Limb (tissue), 2 donors: ENCODE data around the gene MAP2K2.

Experiments
- DNase-seq, 2 donors: peaks; one replicate each; pipeline ENCODE4 v3.0.0-alpha.2; 2016; ENCODE audit errors: extremely low spot score in 2 of 2

The MAP2K2 gene

DNA sequence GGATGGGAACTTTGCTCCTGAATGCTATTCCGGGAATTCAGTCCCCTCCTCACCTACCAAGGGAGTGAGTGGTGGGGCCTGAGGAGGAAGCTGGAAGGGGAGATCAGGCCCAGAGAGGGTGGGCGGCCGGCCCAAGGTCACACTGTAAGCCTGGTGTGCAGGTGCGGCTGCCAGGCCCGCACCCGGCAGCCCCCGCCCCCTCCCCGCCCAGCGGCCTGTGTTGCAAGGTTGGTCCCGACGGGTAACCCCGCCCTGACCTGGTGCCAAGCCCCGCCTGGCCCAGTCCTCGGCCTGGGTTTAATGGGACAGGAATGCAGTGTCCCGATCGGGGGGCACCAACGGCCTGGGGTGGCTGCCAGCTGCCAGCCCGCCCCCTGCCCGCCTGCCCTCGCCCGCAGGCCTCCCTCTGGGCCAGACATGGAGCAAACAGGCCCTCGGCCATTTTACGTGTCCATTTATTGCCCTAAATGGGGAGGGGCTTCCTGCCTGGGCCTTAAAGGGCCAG, 62.7 kb downstream of the MAP2K2 start:
- DNase-seq: peak in 1 of 2 donors; percentile 48

DNA sequence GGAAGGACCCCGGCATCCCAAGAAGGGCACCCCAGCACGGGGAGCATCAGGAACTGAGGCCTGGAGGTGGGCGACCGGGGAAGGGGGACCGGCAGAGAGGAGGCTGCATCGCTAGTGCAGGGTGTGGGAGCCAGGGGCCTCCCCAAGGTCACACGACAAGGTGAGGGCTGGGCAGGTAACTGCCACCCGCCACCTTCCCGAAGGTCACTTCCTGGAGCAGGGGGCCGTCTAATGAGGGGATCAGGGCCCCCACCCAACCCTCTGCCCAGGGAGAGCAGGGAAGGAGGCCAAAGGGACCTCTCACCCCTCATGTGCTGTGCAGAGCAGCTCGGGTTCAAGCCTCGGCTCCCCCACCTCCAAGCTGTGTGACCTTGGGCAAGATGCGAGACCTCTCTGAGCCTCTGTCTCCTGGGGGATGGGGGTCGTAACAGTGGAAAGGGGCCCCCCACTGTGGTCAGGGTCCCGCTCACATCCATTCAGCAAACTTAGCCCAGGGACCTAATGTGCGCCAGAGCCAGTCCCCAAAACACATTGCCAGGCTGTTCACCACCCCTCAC, 63.2 kb downstream of the MAP2K2 start:
- no peak for DNase-seq

DNA sequence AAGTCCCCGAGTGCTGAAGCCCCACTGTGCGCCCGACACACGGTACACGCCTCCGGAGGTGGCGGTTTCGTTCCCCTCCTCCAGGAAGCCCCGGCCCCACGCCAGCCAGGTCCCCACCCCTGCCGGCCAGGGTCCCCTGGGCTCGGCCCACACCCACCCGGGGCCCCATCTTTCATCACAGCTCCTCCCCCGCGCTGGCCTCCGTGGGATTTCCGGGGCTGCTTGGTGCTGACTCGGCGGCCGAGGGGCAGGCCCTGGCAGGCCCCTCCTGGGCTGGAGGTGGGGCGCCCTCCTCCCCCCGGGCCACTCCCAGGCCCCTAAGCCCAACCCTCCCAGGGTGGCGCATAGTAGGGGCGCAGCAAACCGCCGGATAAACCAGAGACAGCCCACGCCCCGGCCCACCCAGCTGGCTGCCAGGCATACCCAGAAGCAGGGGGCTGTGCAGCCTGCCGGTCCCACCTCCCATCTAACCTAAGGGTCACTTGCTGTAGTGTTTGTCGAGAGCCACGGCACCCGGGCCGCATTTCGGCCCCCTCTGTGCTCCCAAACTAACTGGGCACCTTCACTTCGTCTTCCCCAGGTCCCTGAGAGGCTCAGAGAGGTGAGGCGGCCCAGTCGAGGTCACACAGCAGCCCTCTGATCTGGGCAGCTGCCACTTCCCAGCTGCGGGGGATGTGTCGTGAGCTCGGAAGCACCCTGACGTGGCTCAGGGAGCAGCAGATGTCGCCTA, 63.9 kb downstream of the MAP2K2 start:
- no peak for DNase-seq

DNA sequence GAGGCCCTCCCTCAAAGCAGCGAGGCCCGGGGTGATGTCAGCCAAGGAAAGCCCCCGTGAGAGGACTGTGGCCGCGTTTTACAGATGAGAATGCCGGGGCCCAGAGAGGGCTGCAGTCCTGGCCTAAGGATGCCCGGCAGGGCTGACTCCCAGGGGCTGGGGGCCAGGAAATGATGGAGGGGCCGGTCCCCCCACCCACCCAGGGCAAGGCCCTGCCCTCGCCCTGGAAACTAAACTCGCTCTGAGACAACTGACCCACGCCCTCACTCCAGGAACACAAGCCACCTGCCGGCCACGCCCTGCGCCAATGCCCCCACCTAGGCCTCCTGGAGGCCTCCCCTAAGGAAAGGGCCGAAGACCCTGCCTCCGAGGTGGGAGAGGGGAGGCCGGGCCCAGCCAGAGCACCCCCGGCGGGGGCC, 64.5 kb downstream of the MAP2K2 start:
- DNase-seq: no peak

DNA sequence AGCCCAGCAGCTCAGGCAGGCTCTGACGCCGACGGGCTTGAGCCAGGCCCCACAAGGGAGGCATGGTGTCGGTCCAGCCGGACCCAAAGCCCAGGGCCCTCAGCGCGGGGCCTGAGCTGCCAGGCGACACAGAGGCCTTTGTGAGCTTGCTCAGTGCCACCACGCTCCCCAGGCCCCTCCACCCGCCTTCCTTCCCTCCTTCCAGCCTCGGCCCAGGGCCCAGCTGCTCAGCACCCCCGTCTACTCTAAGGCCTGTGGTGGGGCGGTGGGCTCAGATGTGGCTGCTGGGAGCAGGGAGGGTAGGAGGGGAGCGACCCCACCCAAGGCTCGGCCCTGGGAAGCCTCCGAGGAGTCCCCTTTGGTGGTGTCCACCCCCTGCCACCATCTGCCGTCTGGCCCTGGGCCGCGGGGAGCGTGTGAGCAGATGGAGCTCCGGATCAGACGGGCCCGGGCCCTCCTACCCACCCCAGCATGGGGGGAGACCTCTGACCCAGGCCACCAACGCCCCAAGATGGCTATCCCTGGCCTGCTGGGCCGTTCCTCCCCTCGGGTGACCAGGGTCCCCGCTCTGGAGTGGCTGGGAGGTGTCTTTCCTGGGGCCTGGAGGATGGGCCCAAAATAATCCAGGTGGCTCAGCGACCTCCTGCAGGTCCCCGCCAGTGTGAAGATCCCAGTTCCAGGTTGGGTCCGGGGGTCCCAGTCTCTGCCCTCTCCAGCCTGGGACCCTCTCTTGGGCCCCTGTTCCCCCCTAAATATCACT, 65.0 kb downstream of the MAP2K2 start:
- no peak for DNase-seq

DNA sequence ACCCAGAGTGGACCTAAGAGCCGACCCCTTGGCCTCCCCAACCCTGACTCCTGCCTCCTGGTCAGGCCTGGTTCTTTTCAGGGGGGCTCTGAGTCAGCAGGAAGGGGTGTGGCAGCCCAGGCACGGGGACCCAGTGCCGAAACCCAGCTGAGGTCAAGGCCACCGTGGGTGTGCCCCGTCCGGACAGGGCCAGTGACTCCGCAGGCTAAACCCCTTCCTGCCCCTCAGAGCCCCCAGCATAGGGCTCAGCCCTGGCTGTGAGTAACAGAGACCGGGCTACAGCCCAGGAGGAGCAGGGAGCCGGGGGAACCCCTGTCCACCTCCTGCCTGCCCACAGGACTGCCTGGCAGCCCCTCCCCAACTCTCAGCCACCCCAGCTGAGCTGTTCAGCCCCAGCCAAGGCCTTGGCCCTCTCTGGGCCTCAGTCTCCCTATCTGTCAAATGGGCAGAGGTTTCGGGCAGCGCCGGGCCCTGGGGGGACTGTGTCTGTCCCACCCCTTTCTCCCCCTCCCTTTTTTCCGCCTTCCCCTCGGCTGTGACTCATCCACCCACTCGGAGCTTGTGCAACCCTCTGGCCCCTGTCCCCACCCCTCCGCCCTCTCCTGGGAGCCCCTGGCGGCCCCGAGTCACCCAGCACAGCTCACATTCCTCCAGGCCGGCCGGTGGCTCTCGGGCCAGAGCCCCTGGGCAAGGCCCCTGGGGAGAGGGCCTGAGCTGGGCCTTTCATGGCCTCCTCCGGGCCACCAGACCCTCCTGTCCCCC, 65.8 kb downstream of the MAP2K2 start:
- DNase-seq: no peak

DNA sequence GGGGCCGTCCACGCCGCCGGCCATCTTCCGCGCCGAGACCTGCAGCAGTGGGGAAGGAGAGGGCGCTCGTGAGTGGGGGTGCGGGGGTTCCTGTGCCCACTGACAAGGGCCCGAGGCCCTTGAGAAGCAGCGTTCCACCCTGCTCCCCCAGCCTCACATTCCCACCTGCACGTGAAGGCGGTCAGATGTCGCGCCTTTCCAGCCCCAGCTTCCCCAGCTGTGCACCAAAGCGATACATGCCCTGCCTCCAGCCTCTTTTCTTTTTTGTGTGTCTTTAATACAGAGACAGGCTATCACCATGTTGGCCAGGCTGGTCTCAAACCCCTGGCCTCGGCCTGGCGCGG, 68.7 kb downstream of the MAP2K2 start:
- DNase-seq: no peak

DNA sequence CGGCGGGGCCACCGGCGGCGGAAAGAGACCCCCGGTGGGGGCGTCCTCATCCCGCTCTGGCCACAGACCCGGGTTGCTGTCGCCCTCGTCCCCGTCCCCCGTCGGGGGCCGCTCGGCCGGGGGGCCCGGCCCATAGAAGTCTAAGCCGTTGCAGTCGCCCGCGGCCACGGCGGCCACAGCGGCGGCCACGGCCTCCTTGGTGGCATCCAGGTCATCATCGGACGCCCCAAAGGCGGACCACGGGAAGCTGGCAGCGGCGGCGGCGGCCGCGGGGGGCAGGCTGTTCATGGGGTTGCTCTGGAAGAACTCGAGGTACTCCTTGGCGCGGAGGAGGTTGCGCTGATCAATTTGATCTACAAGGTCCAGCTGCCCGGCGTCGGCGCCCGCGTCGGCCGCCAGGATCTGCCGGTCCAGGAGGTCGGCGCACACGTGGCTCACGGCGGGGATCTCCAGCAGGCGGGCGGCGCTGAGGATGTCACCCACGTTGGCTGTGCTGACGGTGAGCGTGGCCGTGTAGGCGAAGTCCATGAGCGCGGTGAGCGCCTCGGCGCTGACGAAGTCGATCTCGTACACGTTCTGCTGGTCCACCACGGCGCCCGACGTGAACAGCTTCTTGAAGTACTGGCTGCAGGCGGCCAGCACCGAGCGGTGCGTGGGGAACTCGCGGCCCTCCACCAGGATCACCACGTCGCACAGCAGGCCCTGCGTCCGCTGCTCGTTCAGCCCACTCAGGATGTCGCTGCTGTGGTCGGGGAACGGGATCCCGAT, 69.3 kb downstream of the MAP2K2 start:
- DNase-seq: no peak

DNA sequence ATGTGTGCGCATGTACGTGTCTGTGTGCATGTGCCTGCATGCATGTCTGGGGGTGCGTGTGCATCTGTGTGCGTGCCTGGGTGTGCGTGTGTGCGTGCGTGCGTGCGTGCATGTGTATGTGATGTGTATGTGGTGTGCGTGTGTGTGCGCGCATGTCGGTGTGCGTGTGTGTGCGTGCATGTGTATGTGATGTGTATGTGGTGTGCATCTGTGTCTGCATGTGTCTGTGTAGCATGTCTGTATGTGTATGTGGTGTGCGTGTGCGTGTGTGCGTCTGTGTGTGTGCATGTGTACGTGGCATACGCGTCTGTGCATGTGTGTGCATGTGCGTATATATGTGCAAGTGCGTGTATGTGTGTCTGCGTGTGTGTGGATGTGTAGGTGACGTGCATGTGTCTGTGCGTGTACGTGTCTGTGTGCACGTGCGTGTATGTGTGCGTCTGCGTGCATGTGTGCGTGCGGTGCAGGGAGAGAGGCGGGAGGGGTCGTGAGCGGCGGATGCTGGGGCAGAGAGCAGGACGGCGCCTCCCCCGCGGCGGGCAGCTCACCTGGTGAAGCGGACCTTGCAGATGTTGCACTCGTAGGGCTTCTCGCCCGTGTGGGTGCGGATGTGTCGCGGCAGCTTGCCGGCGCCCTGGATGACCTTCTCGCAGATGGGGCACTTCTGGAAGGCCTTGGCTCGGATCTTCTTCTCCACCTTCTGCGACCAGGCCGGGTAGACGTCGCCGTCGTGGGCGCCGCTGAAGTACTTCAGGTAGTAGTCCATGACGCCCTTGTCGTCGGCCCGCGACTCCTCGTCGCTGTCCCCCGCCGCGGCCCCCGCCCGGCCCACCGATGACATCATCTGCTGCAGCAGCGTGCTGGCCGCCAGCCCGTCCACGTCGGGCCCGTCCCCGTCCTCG, 70.2 kb downstream of the MAP2K2 start:
- DNase-seq: no peak

DNA sequence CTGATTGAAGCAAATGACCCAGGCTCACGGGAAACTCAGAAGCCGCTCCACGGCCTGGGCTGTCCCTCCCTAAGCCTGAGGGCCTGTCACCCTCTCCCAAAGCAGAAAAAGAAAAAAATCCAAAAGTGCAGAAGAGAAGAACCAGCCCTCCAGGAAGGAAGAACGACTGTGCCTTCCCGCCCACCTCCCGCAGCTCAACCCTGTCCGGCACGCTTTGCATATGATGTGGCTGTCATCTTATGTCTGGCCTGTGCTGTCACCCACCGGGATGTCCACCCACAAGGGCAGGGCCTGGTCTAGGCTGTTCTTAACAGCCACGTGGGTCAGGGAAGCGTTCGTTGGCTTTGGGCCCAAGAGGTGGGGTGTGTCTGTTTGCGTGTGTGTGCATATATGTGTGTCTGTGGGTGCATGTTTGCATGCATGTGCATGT, 70.9 kb downstream of the MAP2K2 start:
- no peak for DNase-seq

DNA sequence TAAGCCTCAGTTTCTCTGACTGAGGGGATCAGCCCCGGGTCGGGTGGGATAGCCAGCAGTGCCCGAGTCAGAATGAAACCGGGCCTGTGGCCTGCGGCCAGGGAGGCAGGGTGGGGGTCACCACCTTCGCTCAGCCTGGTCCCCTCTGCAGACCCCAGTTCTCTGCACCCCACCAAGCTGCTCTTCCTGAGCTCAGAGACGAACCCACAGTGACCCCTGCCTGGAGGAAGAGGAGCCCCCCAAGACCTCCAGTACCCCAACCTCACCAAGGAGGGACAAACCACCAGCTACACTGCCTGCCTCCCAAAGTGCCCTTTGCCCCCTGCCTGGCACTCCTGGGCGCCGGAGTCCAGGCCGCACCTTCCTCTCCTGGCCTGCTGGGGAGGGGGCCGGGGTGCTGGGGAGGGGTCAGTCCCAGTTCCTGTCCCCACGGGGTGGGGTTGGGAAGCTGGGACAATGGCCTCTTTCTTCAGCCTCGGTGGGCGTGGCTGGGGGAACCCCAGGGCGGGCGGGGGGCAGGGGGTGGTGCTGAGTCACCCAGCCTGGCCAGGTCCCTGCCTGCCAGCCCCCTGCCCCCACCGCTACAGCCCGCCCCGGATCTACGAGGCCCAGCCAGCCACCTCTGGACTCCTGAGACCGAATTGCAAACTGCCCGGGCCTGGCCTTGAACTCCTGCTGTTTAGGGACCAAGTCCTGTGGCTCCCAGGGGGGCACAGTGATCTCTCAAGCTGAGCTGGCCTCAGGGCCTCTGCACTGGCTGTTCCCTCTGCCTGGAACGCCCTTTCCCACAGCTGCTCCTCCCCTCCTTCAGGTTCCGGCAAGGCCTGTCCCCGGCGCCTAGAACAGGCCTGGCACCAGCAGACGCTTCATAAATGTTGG, 71.6 kb downstream of the MAP2K2 start:
- DNase-seq: no peak

DNA sequence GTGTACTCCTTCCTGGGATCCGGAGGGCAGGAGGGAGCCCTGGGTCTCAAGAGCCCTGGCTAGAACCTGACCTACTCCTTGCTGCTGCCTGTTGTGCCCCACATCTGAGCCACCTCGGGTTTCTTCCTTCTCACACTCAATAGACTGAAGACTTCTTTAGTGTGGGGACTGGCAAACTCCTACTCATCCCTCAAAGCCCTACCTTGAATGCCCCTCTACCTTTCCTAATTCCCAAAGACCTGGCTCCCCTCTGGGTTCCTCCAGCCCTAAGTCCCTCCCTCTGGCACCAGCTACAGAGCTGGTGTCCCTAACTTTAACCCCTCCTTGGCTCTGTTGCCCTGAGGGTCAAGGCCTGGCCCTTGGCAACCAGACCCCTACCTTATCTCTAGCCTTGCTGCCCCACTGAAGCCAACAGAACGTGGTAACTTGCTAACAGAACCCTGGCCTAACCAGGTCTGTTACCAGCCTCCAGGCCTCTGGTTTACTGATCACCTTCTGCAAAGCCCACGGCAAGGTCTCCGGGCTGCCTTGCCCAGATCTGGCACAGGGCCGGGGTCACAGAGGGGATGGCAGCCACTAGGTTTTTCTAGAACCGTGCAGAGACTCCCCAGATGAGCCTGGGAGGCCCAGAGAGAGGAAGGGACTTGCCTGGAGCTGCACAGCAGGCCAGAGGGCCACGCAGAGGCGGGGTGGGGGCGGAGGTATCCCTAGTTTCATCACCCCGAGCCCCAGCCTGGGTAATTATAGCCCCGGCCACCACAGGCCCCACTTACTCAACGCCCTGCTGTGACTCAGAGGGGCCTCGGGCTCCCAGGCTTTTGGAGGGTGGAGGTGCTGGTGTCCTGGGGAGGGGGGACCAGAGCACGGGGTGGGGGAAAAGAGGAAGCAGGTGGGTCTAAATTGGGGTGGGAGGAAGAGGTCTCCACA, 72.5 kb downstream of the MAP2K2 start:
- no peak for DNase-seq

DNA sequence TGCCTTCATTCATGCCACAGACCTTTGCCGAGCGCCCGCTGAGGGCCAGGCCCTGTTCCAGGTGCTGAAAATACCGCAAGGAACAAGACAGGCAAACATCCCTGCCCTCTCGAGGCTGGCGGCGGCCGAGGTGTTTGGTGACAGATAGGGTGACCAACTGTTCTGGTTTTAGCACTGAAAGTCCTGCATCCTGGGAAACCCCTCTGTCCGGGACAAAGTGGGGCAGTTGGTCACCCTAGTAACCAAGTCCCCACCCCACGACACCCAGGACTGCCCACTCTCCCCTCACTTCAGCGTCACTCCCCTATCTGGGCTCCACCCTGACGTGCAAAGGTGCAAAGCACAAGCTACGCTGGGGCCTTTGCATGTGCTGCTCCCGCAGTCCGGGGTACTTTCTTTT, 74.5 kb downstream of the MAP2K2 start:
- no peak for DNase-seq

DNA sequence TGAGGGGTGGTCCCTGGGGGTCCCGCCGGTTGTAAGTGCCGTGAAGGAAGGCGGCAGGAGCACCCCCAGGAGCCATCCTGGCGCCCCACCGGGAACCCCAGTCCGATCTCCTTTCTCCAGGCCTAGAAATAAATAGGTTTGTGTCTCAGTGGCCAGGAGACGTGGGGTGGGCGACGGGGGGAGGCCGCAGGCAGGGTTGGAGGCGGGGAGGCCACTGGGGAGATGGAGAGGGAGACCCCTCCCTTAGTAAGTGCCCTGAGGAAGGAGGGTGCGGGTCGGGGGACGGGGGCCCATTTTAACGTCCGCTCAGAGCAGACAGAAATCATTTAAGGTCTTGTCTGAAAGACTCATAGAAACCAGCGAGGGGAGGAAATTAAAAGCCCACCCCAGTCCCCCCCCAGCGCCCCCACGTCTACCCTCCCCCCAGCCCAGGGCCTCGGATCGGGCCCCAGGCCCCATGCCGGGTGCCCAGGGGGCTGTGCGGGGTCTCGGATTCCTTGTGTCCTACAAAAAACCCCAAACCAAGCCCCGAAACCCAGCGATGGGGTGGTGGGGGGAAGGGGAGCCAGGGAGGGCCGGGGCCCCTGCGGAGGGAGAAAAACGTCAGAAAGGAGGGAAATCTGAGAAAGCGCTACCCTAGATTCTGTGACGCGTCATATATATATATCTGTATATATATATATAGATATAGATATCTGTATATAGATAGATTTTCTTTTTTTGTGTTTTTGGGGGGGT, 76.8 kb downstream of the MAP2K2 start:
- no peak for DNase-seq

DNA sequence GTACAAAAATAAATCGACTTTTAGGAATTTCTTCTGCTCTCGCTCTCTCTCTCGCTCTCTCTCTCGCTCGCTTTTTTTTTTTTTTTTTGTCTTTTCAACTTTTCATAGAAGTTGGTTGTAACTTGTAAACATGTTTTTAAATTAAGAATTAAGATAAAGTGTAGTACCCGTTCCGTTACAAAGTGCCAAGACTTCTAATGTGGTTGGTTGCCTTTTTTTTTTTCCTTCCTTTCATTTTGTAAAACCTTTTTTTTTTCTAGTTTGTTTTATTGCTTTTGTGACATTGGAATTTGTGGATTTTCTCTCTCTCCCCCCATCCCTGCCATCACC, 77.6 kb downstream of the MAP2K2 start:
- no peak for DNase-seq

DNA sequence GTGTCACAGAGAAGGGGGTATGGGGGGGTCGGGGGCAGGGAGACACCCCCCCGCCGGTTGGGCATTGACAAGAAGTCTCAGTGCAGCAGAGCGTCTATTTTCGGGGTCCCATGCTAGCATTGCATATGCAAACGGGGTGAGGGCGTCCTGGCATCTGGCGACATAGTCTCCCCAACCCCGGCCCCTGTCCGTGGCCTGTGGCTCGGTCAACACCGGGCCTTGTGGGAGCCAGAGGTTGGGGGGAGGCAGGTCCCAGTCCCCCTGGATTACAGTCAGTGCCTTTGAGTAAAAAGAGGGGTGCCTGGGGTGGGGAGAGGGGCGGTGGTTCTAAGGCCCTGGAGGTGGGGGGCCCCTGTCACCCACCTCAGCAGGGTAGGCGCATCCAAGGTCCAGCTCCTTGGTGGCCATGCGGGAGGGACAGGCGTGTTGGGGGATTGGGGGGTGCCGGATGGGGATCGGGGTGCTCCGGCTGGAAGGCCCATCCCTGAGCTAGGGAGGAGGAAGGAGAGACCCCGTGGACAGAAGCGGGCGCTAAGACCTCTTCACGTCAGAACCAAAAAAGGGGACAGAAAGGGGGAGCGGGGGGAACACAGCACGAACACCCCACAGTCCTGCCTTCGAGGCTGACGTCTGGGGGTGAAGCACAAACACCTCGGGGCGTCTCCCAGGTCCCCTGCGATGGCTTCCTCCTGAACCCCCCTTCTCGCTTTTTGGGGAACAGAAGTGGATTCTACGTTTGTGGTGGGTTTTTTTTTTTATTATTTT, 78.1 kb downstream of the MAP2K2 start:
- no peak for DNase-seq

DNA sequence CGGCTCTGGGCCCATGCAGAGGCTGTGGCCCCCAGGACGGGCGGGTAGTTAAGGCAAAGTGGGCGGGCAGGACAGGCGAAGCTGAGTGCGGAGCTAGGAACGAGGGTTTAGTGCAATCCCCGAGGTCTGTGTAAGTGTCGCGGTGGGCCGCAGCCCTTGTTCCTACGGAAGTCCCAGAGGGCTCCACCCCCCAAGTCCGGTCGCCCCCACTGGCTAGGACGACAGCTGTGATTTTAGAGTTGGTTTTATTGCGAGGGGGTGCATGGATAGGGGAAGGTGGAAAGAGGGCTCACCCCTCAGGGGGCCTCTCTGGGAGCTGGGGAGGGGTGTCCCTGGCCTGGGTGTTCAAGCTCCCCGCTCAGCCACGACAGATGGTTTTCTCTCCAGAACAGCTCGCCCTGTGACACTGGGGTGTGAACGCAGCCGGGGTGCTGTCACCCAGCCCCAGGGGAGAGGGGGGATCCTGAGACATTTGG, 78.9 kb downstream of the MAP2K2 start:
- no peak for DNase-seq
